HEK293 (cell line): Measurements from ENCODE around the gene PRKRA.

Source experiments
- CTCF ChIP-seq: fragments of 450-650 bp; formaldehyde crosslinking; IDR thresholded peaks from 2 replicates; pipeline ENCODE4 v1.5.1; 2016; ENCODE audit warnings: missing biosample characterization, missing genetic modification characterization
- MZF1 ChIP-seq: fragments of 450-650 bp; formaldehyde crosslinking; IDR thresholded peaks from 2 replicates; pipeline ENCODE4 v1.5.1; 2017; ENCODE audit warnings: missing biosample characterization, missing genetic modification characterization, borderline replicate concordance
- PBX3 ChIP-seq: sonication (generic); formaldehyde crosslinking; IDR thresholded peaks from 2 replicates; pipeline ENCODE4 v1.8.1; 2022; ENCODE audit warnings: mild to moderate bottlenecking, moderate library complexity, missing genetic modification reagents
- ZBTB11 ChIP-seq: fragments of 450-650 bp; formaldehyde crosslinking; conservative IDR thresholded peaks from 2 replicates; pipeline ENCODE4 v1.5.1; 2016; ENCODE audit warnings: low read depth, missing biosample characterization, missing genetic modification characterization
- ZNF626 ChIP-seq: fragments of 450-650 bp; sonication (Bioruptor Pico); formaldehyde crosslinking; IDR thresholded peaks from 2 replicates; pipeline ENCODE4 v1.5.1; 2018; ENCODE audit warnings: missing biosample characterization, missing genetic modification characterization, inconsistent platforms

- TF ChIP-seq MZF1: no peak
- no peak for TF ChIP-seq CTCF
- no peak for TF ChIP-seq ZBTB11 (tag by site-specific recombination)
- TF ChIP-seq ZNF626: no peak
- TF ChIP-seq PBX3: no peak
These were observed 62.7 kb downstream of the PRKRA start for GRCh38 chr2:178388287-178388686.
